HepG2 (cell line): Measurements from ENCODE around the gene DPH1. TPM values are rescaled to one million over a fixed set of nuclear protein-coding genes. Genes with fewer than 3 reads are reported as not detected.

ENCODE experiments used
- ELF3 ChIP-seq: IDR thresholded peaks from 2 replicates; pipeline ENCODE4 v1.6.1; 2016; ENCODE audit warnings: missing genetic modification reagents, missing compliant biosample characterization
- GTF3A ChIP-seq: sonication (generic); formaldehyde crosslinking; conservative IDR thresholded peaks from 2 replicates; pipeline ENCODE4 v1.4.0; 2020; ENCODE audit warnings: mild to moderate bottlenecking, missing genetic modification reagents
- KDM2A ChIP-seq: sonication (generic); formaldehyde crosslinking; IDR thresholded peaks from 2 replicates; pipeline ENCODE4 v1.4.0; 2020; ENCODE audit warnings: low read depth, missing genetic modification reagents, borderline replicate concordance
- KLF16 ChIP-seq, 2 experiments: sonication (generic) in 1 of 2; formaldehyde crosslinking in 1 of 2; IDR thresholded peaks; 2 replicates each; pipeline versions ENCODE4 v1.6.1 to v1.8.0; 2016 to 2023; ENCODE audit warnings: missing genetic modification reagents in 2 of 2, missing compliant biosample characterization in 1 of 2
- NFRKB ChIP-seq: fragments of 450-650 bp; IDR thresholded peaks from 2 replicates; pipeline ENCODE4 v1.6.1; 2017
- TMF1 ChIP-seq: sonication (generic); formaldehyde crosslinking; IDR thresholded peaks from 2 replicates; pipeline ENCODE4 v1.8.1; 2022; ENCODE audit warnings: low read depth, missing genetic modification reagents
- polyA plus RNA-seq, 8 experiments: library from polyadenylated mRNA; depleted of rRNA in 3 of 8; stranded (reverse) in 7 of 8; unstranded in 1 of 8; fragments of >200 nt; fragmentation: Illumina TruSeq in 4 of 8; extraction: Trizol in 4 of 8; gene quantifications; 2 replicates each; pipeline versions ENCODE4 v1.2.1 to v1.2.3, GENCODE V29; 2011 to 2016; ENCODE audit warnings: low read depth in 4 of 8, missing spikeins in 1 of 8, mixed read lengths in 1 of 8; ENCODE audit not compliant: insufficient read depth in 1 of 8
- total RNA-seq, 5 experiments: library from RNA; depleted of rRNA; stranded (reverse); fragments of >200 nt; fragmentation: Illumina TruSeq; extraction: Trizol; gene quantifications; 2 replicates each; pipeline ENCODE4 v1.2.3, GENCODE V29; 2016; ENCODE audit warnings: low read depth in 1 of 5
- TF ChIP-seq, protein P1 (sequence below): sonication (generic); formaldehyde crosslinking; IDR thresholded peaks from 2 replicates; pipeline ENCODE4 v1.4.0; 2020; ENCODE audit warnings: missing genetic modification reagents, borderline replicate concordance
- TF ChIP-seq, protein P2 (sequence below), 2 experiments: sonication (generic) in 1 of 2; formaldehyde crosslinking in 1 of 2; IDR thresholded peaks; 2 replicates each; pipeline versions ENCODE4 v1.5.1 to v1.6.1; 2011 to 2020; ENCODE audit warnings: borderline replicate concordance in 1 of 2, low read depth in 1 of 2, low read length in 1 of 2, mild to moderate bottlenecking in 1 of 2, missing genetic modification reagents in 1 of 2, moderate library complexity in 1 of 2
- TF ChIP-seq, protein P3 (sequence below): sonication (generic); formaldehyde crosslinking; IDR thresholded peaks from 2 replicates; pipeline ENCODE4 v1.4.0; 2020; ENCODE audit warnings: mild to moderate bottlenecking, missing genetic modification reagents
- TF ChIP-seq, protein P4 (sequence below): sonication (generic); formaldehyde crosslinking; IDR thresholded peaks from 2 replicates; pipeline ENCODE4 v1.4.0; 2020; ENCODE audit warnings: missing genetic modification reagents, borderline replicate concordance
- TF ChIP-seq, protein P5 (sequence below): sonication (generic); formaldehyde crosslinking; conservative IDR thresholded peaks from 2 replicates; pipeline ENCODE4 v1.8.1; 2023; ENCODE audit warnings: missing genetic modification reagents
- TF ChIP-seq, protein P6 (sequence below): sonication (generic); formaldehyde crosslinking; IDR thresholded peaks from 2 replicates; pipeline ENCODE4 v1.5.1; 2020; ENCODE audit warnings: mild to moderate bottlenecking, missing genetic modification reagents, moderate library complexity

DPH1 gene
- total and polyA plus RNA-seq, 2 of the 13 experiments (the other 11 are each of a cell fraction or from before 2014, with no cell fraction given) = 25.3 to 42.8 TPM

DNA sequence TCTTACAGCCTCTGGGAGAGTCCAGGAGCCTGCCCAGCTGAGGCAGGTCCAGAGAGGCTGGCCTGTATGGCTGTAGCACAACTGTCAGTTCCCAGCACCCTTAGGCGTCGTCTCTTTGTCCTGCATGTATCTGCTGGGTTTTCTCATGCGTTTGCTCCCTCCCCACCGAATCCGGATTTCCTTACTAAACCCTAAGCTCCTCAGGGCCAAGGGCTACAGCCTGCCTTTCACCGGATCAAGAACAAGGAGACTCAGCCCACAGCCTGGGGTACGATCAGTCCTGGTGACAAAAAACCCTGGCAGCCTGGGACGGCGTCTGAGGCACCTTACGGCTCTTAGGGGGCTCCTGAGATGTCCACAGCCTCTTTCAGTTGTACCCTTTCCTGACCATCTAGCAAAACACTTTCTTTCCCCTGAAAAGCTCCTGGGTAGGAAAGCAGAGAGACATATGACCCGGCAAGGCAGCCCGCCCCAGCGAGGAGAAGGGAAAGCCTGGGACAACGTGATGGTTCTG, 37.2 kb downstream of the DPH1 start (continued):
- TF ChIP-seq, protein P1, sequence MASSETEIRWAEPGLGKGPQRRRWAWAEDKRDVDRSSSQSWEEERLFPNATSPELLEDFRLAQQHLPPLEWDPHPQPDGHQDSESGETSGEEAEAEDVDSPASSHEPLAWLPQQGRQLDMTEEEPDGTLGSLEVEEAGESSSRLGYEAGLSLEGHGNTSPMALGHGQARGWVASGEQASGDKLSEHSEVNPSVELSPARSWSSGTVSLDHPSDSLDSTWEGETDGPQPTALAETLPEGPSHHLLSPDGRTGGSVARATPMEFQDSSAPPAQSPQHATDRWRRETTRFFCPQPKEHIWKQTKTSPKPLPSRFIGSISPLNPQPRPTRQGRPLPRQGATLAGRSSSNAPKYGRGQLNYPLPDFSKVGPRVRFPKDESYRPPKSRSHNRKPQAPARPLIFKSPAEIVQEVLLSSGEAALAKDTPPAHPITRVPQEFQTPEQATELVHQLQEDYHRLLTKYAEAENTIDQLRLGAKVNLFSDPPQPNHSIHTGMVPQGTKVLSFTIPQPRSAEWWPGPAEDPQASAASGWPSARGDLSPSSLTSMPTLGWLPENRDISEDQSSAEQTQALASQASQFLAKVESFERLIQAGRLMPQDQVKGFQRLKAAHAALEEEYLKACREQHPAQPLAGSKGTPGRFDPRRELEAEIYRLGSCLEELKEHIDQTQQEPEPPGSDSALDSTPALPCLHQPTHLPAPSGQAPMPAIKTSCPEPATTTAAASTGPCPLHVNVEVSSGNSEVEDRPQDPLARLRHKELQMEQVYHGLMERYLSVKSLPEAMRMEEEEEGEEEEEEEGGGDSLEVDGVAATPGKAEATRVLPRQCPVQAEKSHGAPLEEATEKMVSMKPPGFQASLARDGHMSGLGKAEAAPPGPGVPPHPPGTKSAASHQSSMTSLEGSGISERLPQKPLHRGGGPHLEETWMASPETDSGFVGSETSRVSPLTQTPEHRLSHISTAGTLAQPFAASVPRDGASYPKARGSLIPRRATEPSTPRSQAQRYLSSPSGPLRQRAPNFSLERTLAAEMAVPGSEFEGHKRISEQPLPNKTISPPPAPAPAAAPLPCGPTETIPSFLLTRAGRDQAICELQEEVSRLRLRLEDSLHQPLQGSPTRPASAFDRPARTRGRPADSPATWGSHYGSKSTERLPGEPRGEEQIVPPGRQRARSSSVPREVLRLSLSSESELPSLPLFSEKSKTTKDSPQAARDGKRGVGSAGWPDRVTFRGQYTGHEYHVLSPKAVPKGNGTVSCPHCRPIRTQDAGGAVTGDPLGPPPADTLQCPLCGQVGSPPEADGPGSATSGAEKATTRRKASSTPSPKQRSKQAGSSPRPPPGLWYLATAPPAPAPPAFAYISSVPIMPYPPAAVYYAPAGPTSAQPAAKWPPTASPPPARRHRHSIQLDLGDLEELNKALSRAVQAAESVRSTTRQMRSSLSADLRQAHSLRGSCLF (CRISPR knock-in tag) = no peak
- TF ChIP-seq, protein P2, sequence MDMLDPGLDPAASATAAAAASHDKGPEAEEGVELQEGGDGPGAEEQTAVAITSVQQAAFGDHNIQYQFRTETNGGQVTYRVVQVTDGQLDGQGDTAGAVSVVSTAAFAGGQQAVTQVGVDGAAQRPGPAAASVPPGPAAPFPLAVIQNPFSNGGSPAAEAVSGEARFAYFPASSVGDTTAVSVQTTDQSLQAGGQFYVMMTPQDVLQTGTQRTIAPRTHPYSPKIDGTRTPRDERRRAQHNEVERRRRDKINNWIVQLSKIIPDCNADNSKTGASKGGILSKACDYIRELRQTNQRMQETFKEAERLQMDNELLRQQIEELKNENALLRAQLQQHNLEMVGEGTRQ (IDR thresholded peaks at IDR 0.05; ENCODE audit: low read depth, low read length) = no peak
- TF ChIP-seq, protein P2 (CRISPR knock-in tag; IDR thresholded peaks at IDR 0.05; ENCODE audit: borderline replicate concordance) = no peak
- TF ChIP-seq, protein P3, sequence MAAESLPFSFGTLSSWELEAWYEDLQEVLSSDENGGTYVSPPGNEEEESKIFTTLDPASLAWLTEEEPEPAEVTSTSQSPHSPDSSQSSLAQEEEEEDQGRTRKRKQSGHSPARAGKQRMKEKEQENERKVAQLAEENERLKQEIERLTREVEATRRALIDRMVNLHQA (CRISPR knock-in tag) = no peak
- TF ChIP-seq, protein P4, sequence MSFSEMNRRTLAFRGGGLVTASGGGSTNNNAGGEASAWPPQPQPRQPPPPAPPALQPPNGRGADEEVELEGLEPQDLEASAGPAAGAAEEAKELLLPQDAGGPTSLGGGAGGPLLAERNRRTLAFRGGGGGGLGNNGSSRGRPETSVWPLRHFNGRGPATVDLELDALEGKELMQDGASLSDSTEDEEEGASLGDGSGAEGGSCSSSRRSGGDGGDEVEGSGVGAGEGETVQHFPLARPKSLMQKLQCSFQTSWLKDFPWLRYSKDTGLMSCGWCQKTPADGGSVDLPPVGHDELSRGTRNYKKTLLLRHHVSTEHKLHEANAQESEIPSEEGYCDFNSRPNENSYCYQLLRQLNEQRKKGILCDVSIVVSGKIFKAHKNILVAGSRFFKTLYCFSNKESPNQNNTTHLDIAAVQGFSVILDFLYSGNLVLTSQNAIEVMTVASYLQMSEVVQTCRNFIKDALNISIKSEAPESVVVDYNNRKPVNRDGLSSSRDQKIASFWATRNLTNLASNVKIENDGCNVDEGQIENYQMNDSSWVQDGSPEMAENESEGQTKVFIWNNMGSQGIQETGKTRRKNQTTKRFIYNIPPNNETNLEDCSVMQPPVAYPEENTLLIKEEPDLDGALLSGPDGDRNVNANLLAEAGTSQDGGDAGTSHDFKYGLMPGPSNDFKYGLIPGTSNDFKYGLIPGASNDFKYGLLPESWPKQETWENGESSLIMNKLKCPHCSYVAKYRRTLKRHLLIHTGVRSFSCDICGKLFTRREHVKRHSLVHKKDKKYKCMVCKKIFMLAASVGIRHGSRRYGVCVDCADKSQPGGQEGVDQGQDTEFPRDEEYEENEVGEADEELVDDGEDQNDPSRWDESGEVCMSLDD (CRISPR knock-in tag) = no peak
- TF ChIP-seq KLF16 (CRISPR knock-in tag; IDR thresholded peaks at IDR 0.05) (no peak), GTF3A (CRISPR knock-in tag) (no peak), KDM2A (CRISPR knock-in tag) (0 out of 2 replicates have a peak, but pooled peaks have one; percentile 4), ELF3 (CRISPR knock-in tag) (no peak), TMF1 (no peak), NFRKB (no peak)
- TF ChIP-seq, protein P5, sequence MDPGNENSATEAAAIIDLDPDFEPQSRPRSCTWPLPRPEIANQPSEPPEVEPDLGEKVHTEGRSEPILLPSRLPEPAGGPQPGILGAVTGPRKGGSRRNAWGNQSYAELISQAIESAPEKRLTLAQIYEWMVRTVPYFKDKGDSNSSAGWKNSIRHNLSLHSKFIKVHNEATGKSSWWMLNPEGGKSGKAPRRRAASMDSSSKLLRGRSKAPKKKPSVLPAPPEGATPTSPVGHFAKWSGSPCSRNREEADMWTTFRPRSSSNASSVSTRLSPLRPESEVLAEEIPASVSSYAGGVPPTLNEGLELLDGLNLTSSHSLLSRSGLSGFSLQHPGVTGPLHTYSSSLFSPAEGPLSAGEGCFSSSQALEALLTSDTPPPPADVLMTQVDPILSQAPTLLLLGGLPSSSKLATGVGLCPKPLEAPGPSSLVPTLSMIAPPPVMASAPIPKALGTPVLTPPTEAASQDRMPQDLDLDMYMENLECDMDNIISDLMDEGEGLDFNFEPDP = 0 out of 2 replicates have a peak, but pooled peaks have one; percentile 62
- TF ChIP-seq, protein P6, sequence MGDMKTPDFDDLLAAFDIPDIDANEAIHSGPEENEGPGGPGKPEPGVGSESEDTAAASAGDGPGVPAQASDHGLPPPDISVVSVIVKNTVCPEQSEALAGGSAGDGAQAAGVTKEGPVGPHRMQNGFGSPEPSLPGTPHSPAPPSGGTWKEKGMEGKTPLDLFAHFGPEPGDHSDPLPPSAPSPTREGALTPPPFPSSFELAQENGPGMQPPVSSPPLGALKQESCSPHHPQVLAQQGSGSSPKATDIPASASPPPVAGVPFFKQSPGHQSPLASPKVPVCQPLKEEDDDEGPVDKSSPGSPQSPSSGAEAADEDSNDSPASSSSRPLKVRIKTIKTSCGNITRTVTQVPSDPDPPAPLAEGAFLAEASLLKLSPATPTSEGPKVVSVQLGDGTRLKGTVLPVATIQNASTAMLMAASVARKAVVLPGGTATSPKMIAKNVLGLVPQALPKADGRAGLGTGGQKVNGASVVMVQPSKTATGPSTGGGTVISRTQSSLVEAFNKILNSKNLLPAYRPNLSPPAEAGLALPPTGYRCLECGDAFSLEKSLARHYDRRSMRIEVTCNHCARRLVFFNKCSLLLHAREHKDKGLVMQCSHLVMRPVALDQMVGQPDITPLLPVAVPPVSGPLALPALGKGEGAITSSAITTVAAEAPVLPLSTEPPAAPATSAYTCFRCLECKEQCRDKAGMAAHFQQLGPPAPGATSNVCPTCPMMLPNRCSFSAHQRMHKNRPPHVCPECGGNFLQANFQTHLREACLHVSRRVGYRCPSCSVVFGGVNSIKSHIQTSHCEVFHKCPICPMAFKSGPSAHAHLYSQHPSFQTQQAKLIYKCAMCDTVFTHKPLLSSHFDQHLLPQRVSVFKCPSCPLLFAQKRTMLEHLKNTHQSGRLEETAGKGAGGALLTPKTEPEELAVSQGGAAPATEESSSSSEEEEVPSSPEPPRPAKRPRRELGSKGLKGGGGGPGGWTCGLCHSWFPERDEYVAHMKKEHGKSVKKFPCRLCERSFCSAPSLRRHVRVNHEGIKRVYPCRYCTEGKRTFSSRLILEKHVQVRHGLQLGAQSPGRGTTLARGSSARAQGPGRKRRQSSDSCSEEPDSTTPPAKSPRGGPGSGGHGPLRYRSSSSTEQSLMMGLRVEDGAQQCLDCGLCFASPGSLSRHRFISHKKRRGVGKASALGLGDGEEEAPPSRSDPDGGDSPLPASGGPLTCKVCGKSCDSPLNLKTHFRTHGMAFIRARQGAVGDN (CRISPR knock-in tag) = peak; percentile 62; the same call in 1 of the 2 replicates
